Measurements from ENCODE around the gene IFNGR2.

DNA sequence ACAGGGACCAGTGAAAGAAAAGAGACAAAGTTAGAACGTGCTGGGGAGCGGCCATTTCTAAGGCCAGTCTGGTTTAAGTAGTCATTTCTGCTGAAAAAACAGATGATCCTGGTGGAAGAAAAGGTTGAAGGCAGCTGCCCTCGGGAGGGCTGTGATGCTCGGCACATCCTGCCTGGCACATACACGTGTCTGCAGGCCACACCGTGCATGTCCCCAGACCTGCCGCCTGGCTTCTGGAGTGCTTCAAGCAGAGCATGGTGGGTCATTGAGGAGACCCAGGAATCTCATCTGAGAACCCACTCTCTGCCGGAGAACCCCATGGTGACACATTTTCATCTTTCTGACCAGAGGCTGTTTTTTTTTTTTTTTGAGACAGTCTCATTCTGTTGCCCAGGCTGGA lies 46.0 kb upstream of the IFNGR2 start:
- TF ChIP-seq, protein P1, sequence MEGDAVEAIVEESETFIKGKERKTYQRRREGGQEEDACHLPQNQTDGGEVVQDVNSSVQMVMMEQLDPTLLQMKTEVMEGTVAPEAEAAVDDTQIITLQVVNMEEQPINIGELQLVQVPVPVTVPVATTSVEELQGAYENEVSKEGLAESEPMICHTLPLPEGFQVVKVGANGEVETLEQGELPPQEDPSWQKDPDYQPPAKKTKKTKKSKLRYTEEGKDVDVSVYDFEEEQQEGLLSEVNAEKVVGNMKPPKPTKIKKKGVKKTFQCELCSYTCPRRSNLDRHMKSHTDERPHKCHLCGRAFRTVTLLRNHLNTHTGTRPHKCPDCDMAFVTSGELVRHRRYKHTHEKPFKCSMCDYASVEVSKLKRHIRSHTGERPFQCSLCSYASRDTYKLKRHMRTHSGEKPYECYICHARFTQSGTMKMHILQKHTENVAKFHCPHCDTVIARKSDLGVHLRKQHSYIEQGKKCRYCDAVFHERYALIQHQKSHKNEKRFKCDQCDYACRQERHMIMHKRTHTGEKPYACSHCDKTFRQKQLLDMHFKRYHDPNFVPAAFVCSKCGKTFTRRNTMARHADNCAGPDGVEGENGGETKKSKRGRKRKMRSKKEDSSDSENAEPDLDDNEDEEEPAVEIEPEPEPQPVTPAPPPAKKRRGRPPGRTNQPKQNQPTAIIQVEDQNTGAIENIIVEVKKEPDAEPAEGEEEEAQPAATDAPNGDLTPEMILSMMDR (IDR thresholded peaks at IDR 0.05): no peak
- no peak for TF ChIP-seq POLR2A (IDR thresholded peaks at IDR 0.05)
